Loucy (cell line): ENCODE results near the gene LMBR1.

Source experiments
- H2AFZ ChIP-seq: fragments of 200-600 bp; sonication (generic); 2 replicates; pipeline ENCODE4 v1.6.0; 2016; ENCODE audit warnings: antibody characterized with exemption, mild to moderate bottlenecking, low read length, moderate library complexity
- H3F3A ChIP-seq: fragments of 200-600 bp; 2 replicates; pipeline ENCODE4 v1.6.0; 2016; ENCODE audit warnings: antibody characterized with exemption, low read depth, mild to moderate bottlenecking
- H3K27me3 ChIP-seq: fragments of 200-600 bp; sonication (generic); 2 replicates; pipeline ENCODE4 v1.6.1; 2014; ENCODE audit warnings: low read length, mild to moderate bottlenecking; ENCODE audit not compliant: insufficient read depth, poor library complexity, severe bottlenecking
- H3K36me3 ChIP-seq: fragments of 200-600 bp; sonication (generic); 2 replicates; pipeline ENCODE4 v1.6.1; 2016; ENCODE audit warnings: low read length; ENCODE audit not compliant: insufficient read depth
- H3K4me1 ChIP-seq: fragments of 200-600 bp; sonication (generic); 2 replicates; pipeline ENCODE4 v1.5.1; 2014; ENCODE audit warnings: low read length, mild to moderate bottlenecking; ENCODE audit not compliant: insufficient read depth, poor library complexity, severe bottlenecking
- H3K4me2 ChIP-seq: fragments of 200-600 bp; sonication (generic); 2 replicates; pipeline ENCODE4 v1.6.0; 2014; ENCODE audit warnings: antibody characterized with exemption, low read length, low read depth, mild to moderate bottlenecking; ENCODE audit not compliant: poor library complexity, severe bottlenecking
- H3K4me3 ChIP-seq: fragments of 200-600 bp; sonication (generic); 2 replicates; pipeline ENCODE4 v1.5.1; 2014; ENCODE audit warnings: low read length, mild to moderate bottlenecking, mixed read lengths; ENCODE audit not compliant: poor library complexity, severe bottlenecking
- H3K79me2 ChIP-seq: fragments of 200-600 bp; sonication (generic); 2 replicates; pipeline ENCODE4 v1.6.1; 2014; ENCODE audit warnings: low read length; ENCODE audit not compliant: insufficient read depth
- H3K9ac ChIP-seq: fragments of 200-600 bp; sonication (generic); 2 replicates; pipeline ENCODE4 v1.6.0; 2014; ENCODE audit warnings: mild to moderate bottlenecking, low read depth, low read length, moderate library complexity; ENCODE audit not compliant: poor library complexity, severe bottlenecking
- H3K9me2 ChIP-seq: fragments of 200-600 bp; sonication (generic); replicated peaks from 2 replicates; pipeline ENCODE4 v1.6.1; 2016; ENCODE audit warnings: low read depth, low read length, mixed read lengths
- H3K9me3 ChIP-seq: fragments of 200-600 bp; sonication (generic); 2 replicates; pipeline ENCODE4 v1.6.1; 2014; ENCODE audit warnings: mild to moderate bottlenecking, antibody characterized with exemption, low read length, low read depth; ENCODE audit not compliant: insufficient read depth
- H4K20me1 ChIP-seq: fragments of 200-600 bp; sonication (generic); 2 replicates; pipeline ENCODE4 v1.6.0; 2014; ENCODE audit warnings: antibody characterized with exemption, low read length, mild to moderate bottlenecking; ENCODE audit not compliant: insufficient read depth, poor library complexity, severe bottlenecking
- EZH2phosphoT487 ChIP-seq: fragments of 200-600 bp; IDR thresholded peaks from 2 replicates; pipeline ENCODE4 v1.6.1; 2018; ENCODE audit warnings: antibody characterized with exemption, mild to moderate bottlenecking, moderate library complexity, borderline replicate concordance
- TF ChIP-seq, protein P1 (sequence below): fragments of 200-600 bp; sonication (generic); conservative IDR thresholded peaks from 2 replicates; pipeline ENCODE4 v1.5.1; 2014; ENCODE audit warnings: mild to moderate bottlenecking, antibody characterized with exemption, low read length

The LMBR1 gene

DNA sequence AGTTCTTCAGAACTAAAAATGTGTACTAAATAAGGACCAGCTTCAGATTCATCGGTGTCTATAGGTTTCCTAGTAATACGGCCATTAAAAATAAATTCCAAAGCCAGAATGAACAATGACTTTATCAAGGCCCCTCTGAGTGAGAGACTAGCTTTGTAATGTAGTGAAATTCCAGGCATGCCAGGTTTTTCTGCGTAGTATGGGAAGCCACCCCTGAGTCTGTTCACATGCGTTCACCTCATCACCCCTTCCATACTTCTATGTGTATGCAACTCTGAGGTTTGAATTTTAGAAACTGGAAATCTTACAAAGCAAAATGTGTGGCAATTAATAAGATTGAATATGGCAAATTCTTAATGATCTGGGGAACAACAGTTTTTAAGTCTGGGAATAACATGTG is 227.9 kb downstream of the LMBR1 start:
- Histone ChIP-seq H3F3A (no peaks in the 10 kb centered on the region), H3K4me3 (no peak overlapping the region), H3K79me2 (no peaks in the 10 kb centered on the region), H3K4me2 (no peak overlapping the region), H3K9me2 (no peaks in the 10 kb centered on the region), H3K4me1 (no peaks in the 10 kb centered on the region), H3K27me3 (no peaks in the 10 kb centered on the region), H3K9ac (no peak overlapping the region), H2AFZ (no peak overlapping the region), H3K36me3 (no peaks in the 10 kb centered on the region), H3K9me3 (no peaks in the 10 kb centered on the region), H4K20me1 (no peaks in the 10 kb centered on the region)
- TF ChIP-seq, protein P1, sequence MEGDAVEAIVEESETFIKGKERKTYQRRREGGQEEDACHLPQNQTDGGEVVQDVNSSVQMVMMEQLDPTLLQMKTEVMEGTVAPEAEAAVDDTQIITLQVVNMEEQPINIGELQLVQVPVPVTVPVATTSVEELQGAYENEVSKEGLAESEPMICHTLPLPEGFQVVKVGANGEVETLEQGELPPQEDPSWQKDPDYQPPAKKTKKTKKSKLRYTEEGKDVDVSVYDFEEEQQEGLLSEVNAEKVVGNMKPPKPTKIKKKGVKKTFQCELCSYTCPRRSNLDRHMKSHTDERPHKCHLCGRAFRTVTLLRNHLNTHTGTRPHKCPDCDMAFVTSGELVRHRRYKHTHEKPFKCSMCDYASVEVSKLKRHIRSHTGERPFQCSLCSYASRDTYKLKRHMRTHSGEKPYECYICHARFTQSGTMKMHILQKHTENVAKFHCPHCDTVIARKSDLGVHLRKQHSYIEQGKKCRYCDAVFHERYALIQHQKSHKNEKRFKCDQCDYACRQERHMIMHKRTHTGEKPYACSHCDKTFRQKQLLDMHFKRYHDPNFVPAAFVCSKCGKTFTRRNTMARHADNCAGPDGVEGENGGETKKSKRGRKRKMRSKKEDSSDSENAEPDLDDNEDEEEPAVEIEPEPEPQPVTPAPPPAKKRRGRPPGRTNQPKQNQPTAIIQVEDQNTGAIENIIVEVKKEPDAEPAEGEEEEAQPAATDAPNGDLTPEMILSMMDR, result no peak
- no peak for TF ChIP-seq EZH2phosphoT487

DNA sequence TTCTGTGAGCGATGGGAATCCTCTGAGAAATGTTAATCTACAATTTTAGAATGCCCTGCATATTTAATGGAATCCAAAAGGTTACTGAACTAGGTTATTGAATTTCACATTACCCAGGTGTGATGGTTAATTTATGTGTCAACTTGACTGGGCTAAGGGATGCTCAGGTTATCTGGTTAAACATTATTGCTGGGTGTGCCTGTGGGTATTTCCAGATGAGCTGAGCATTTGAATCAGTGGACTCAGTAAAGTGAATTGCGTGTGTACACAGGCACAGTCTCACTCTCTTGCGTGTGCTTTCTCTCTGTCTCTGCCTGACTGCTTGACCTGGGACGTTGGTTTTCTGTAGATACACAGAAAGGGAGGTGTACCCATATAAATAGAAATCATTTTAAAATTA is 230.7 kb downstream of the LMBR1 start:
- Histone ChIP-seq H3K4me1 (no peaks in the 10 kb centered on the region), H3K4me2 (no peak overlapping the region), H3K9me2 (no peaks in the 10 kb centered on the region), H3K27me3 (no peaks in the 10 kb centered on the region), H3K9ac (no peak overlapping the region), H2AFZ (no peak overlapping the region), H3K79me2 (no peaks in the 10 kb centered on the region), H3F3A (no peaks in the 10 kb centered on the region), H3K36me3 (no peaks in the 10 kb centered on the region), H3K4me3 (no peak overlapping the region), H4K20me1 (no peaks in the 10 kb centered on the region), H3K9me3 (no peaks in the 10 kb centered on the region)
- TF ChIP-seq EZH2phosphoT487, result no peak

DNA sequence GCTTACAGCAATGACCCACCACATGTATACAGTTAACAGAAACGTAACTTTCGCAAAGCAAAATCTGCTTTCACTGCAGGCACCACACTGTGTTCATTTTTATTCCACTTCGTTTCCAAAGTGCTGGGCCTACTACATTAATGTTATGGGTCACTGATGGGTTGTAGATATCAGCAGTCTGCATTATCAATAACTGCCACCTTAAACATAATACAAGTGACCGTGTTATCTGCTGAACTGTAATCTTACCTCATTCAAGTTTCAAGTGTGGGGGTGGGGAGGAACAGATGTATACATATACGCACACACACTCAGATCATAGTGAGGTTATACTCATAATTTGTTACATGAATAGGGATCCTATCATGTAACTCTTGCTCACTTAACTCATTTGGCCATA is 231.3 kb downstream of the LMBR1 start:
- H3K4me2 ChIP-seq, result no peak overlapping the region
- no peaks in the 10 kb centered on the region for H4K20me1 ChIP-seq
- H3K4me3 ChIP-seq, result no peak overlapping the region
- no peaks in the 10 kb centered on the region for H3F3A ChIP-seq
- no peak for TF ChIP-seq EZH2phosphoT487
- TF ChIP-seq, protein P1, result no peak
- H3K9ac ChIP-seq, result no peak overlapping the region
- no peaks in the 10 kb centered on the region for H3K79me2 ChIP-seq
- no peaks in the 10 kb centered on the region for H3K9me2 ChIP-seq
- no peaks in the 10 kb centered on the region for H3K36me3 ChIP-seq
- H3K4me1 ChIP-seq, result no peaks in the 10 kb centered on the region
- H3K9me3 ChIP-seq, result no peaks in the 10 kb centered on the region
- H2AFZ ChIP-seq, result no peak overlapping the region
- H3K27me3 ChIP-seq, result no peaks in the 10 kb centered on the region

DNA sequence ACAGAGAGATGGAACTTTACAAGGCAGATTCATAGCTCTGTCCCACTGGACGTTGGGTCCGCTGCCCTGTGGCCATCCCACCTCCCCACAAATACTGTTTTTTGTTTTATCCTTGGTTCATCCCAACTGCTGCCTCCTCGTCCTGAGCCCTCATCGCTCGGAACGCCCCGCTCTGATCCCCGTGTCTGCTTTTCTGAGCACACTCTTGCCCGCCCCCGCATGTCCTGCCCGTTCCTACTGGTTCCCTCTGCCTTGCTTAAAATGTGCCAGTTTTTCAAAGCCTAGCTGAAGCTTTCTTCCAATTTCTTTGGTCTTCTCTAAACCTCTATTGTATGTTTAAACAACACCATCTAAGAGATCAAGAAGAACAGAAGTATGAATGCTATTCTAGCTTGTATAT is 233.0 kb downstream of the LMBR1 start:
- TF ChIP-seq EZH2phosphoT487, result no peak
- TF ChIP-seq, protein P1, result no peak
- Histone ChIP-seq H3K4me3 (no peak overlapping the region), H3K9me2 (no peaks in the 10 kb centered on the region)

More for the DNA sequence above, 233.0 kb downstream of the LMBR1 start:
- H3K9me3 ChIP-seq, result no peaks in the 10 kb centered on the region
- H3K36me3 ChIP-seq, result no peaks in the 10 kb centered on the region
- H3K27me3 ChIP-seq, result no peaks in the 10 kb centered on the region
- H3K4me1 ChIP-seq, result no peaks in the 10 kb centered on the region
- no peak overlapping the region for H2AFZ ChIP-seq
- H3K9ac ChIP-seq, result no peak overlapping the region
- no peaks in the 10 kb centered on the region for H3K79me2 ChIP-seq
- no peaks in the 10 kb centered on the region for H4K20me1 ChIP-seq
- H3F3A ChIP-seq, result no peaks in the 10 kb centered on the region
- no peak overlapping the region for H3K4me2 ChIP-seq
